Mesenchymal stem cell (in vitro differentiated cells and primary cell): ENCODE data around the gene CAMK1.

Source experiments
- DNase-seq: peaks from one replicate; pipeline ENCODE4 v3.0.0-alpha.2; 2013
- H2AFZ ChIP-seq: one replicate; pipeline ENCODE4 v1.6.1; 2013; ENCODE audit warnings: low read depth, mild to moderate bottlenecking, control low read depth, inconsistent platforms, low read length, moderate library complexity
- H2AK5ac ChIP-seq: 2 replicates; pipeline ENCODE4 v1.6.1; 2013; ENCODE audit warnings: low read length, moderate library complexity, mild to moderate bottlenecking, inconsistent platforms; ENCODE audit not compliant: severe bottlenecking
- H2BK120ac ChIP-seq: one replicate; pipeline ENCODE4 v1.6.1; 2013; ENCODE audit warnings: low read depth, mild to moderate bottlenecking, inconsistent platforms, low read length, moderate library complexity
- H2BK12ac ChIP-seq, 2 experiments: one replicate each; pipeline ENCODE4 v1.6.1; 2013; ENCODE audit warnings: inconsistent platforms in 2 of 2, low read length in 2 of 2, mild to moderate bottlenecking in 2 of 2, moderate library complexity in 2 of 2, control low read depth in 1 of 2
- H2BK15ac ChIP-seq: one replicate; pipeline ENCODE4 v1.6.1; 2013; ENCODE audit warnings: mild to moderate bottlenecking, low read depth, inconsistent platforms; ENCODE audit not compliant: poor library complexity, severe bottlenecking
- H2BK5ac ChIP-seq: 2 replicates; pipeline ENCODE4 v1.6.1; 2013; ENCODE audit warnings: low read depth, mild to moderate bottlenecking, low read length, control low read depth, inconsistent platforms; ENCODE audit not compliant: poor library complexity, severe bottlenecking
- H3K14ac ChIP-seq, 2 experiments: one replicate each; pipeline ENCODE4 v1.6.1; 2013; ENCODE audit warnings: inconsistent platforms in 2 of 2, low read length in 2 of 2, control low read depth in 1 of 2, mild to moderate bottlenecking in 1 of 2, moderate library complexity in 1 of 2
- H3K18ac ChIP-seq, 2 experiments: one replicate each; pipeline ENCODE4 v1.6.1; 2013; ENCODE audit warnings: inconsistent platforms in 2 of 2, low read length in 2 of 2, control low read depth in 1 of 2, low read depth in 1 of 2, mild to moderate bottlenecking in 1 of 2
- H3K23ac ChIP-seq, 2 experiments: one replicate each; pipeline ENCODE4 v1.6.1; 2013; ENCODE audit warnings: inconsistent platforms in 2 of 2, low read length in 2 of 2, mild to moderate bottlenecking in 2 of 2, moderate library complexity in 2 of 2, control low read depth in 1 of 2
- H3K27ac ChIP-seq: 2 replicates; pipeline ENCODE4 v1.5.1; 2013; ENCODE audit warnings: mild to moderate bottlenecking, moderate library complexity, low read length, control low read depth, inconsistent platforms; ENCODE audit not compliant: poor library complexity, severe bottlenecking
- H3K27me3 ChIP-seq, 2 experiments: 2 replicates each; pipeline versions ENCODE4 v1.6.1 to v1.7.0; 2013; ENCODE audit warnings: low read length in 2 of 2, mild to moderate bottlenecking in 2 of 2, moderate library complexity in 2 of 2, control low read depth in 1 of 2, inconsistent platforms in 1 of 2; ENCODE audit not compliant: control insufficient read depth in 1 of 2, insufficient read depth in 1 of 2
- H3K36me3 ChIP-seq, 2 experiments: 2 replicates each; pipeline versions ENCODE4 v1.6.1 to v1.7.0; 2013; ENCODE audit warnings: low read length in 2 of 2, control low read depth in 1 of 2, inconsistent platforms in 1 of 2, low read depth in 1 of 2, mild to moderate bottlenecking in 1 of 2; ENCODE audit not compliant: insufficient read depth in 2 of 2, control insufficient read depth in 1 of 2
- H3K4ac ChIP-seq, 2 experiments: one replicate each; pipeline ENCODE4 v1.6.1; 2013; ENCODE audit warnings: inconsistent platforms in 2 of 2, low read length in 2 of 2, mild to moderate bottlenecking in 2 of 2, moderate library complexity in 2 of 2, control low read depth in 1 of 2, low read depth in 1 of 2
- H3K4me1 ChIP-seq: 2 replicates; pipeline ENCODE4 v1.6.1; 2013; ENCODE audit warnings: low read depth, low read length, control low read depth; ENCODE audit not compliant: control insufficient read depth, insufficient read depth
- H3K4me2 ChIP-seq: 2 replicates; pipeline ENCODE4 v1.6.1; 2013; ENCODE audit warnings: low read length, mild to moderate bottlenecking, inconsistent platforms; ENCODE audit not compliant: poor library complexity, severe bottlenecking
- H3K4me3 ChIP-seq, 2 experiments: 2 replicates each; pipeline versions ENCODE4 v1.5.1 to v1.7.0; 2013; ENCODE audit warnings: low read length in 2 of 2, mild to moderate bottlenecking in 2 of 2, control low read depth in 1 of 2, low read depth in 1 of 2; ENCODE audit not compliant: insufficient read depth in 1 of 2
- H3K79me1 ChIP-seq: replicated peaks from 2 replicates; pipeline ENCODE4 v1.6.1; 2013; ENCODE audit warnings: mild to moderate bottlenecking, control low read depth, low read length, inconsistent platforms; ENCODE audit not compliant: poor library complexity, severe bottlenecking
- H3K9ac ChIP-seq: 2 replicates; pipeline ENCODE4 v1.7.0; 2013; ENCODE audit warnings: mild to moderate bottlenecking, low read length, moderate library complexity
- H3K9me3 ChIP-seq: 2 replicates; pipeline ENCODE4 v1.7.0; 2013; ENCODE audit warnings: mild to moderate bottlenecking, low read length; ENCODE audit not compliant: control insufficient read depth
- H4K8ac ChIP-seq: one replicate; pipeline ENCODE4 v1.6.1; 2013; ENCODE audit warnings: inconsistent platforms, mild to moderate bottlenecking, low read length, moderate library complexity
- H4K91ac ChIP-seq: one replicate; pipeline ENCODE4 v1.6.1; 2013; ENCODE audit warnings: mild to moderate bottlenecking, low read length, inconsistent platforms
- WGBS: methylation state at CpG from one replicate; pipeline ENCODE4 v1.1.7; 2013; ENCODE audit warnings: mixed read lengths; 5-methylcytosine and 5-hydroxymethylcytosine counted together

The CAMK1 gene

GRCh38 chr3:9765865-9766264 is 3.9 kb downstream of the CAMK1 start:
- peaks cover 19% of the 10 kb centered on the region for H3K79me1 ChIP-seq
- H2BK5ac ChIP-seq: no peak overlapping the region
- 89% methylated on average over 4 of the region's 4 CpGs for WGBS
- no peak overlapping the region for H2AFZ ChIP-seq
- no peak overlapping the region for H3K9ac ChIP-seq
- no peak overlapping the region for H2BK120ac ChIP-seq
- H2BK15ac ChIP-seq: no peak overlapping the region
- no peak overlapping the region for H3K27ac ChIP-seq
- no peak overlapping the region for H3K18ac ChIP-seq
- no peaks in the 10 kb centered on the region for H3K9me3 ChIP-seq
- no peak for DNase-seq
- H3K4ac ChIP-seq: no peak overlapping the region
- H2BK12ac ChIP-seq: no peak overlapping the region
- H3K4me1 ChIP-seq: peaks cover 12% of the 10 kb centered on the region
- H3K23ac ChIP-seq: no peak overlapping the region
- H3K27me3 ChIP-seq: no peaks in the 10 kb centered on the region
- H3K4me3 ChIP-seq: no peak overlapping the region
- no peak overlapping the region for H4K91ac ChIP-seq
- H3K4me2 ChIP-seq: no peak overlapping the region
- H4K8ac ChIP-seq: peak overlapping the region; percentile 10
- no peak overlapping the region for H3K14ac ChIP-seq
- H3K36me3 ChIP-seq: peaks cover 16 to 36% of the 10 kb centered on the region in 2 experiments
- H2AK5ac ChIP-seq: no peak overlapping the region

- no peak overlapping the region for H2BK15ac ChIP-seq
- H4K8ac ChIP-seq: no peak overlapping the region
- no peak overlapping the region for H3K4me3 ChIP-seq
- no peak overlapping the region for H3K27ac ChIP-seq
- peaks cover 2% of the 10 kb centered on the region for H3K4me1 ChIP-seq
- H3K4ac ChIP-seq: no peak overlapping the region
- no peak overlapping the region for H2AFZ ChIP-seq
- no peak overlapping the region for H3K18ac ChIP-seq
- no peak overlapping the region for H2BK120ac ChIP-seq
- no peak overlapping the region for H2BK12ac ChIP-seq
- no peak overlapping the region for H3K4me2 ChIP-seq
- H3K9me3 ChIP-seq: no peaks in the 10 kb centered on the region
- H3K79me1 ChIP-seq: peaks cover 6% of the 10 kb centered on the region
- WGBS: 89% methylated on average over 8 of the region's 8 CpGs
- no peak overlapping the region for H3K9ac ChIP-seq
- no peak for DNase-seq
- no peak overlapping the region for H2AK5ac ChIP-seq
- no peaks in the 10 kb centered on the region for H3K27me3 ChIP-seq
- H3K36me3 ChIP-seq: peaks cover 36 to 62% of the 10 kb centered on the region in 2 experiments
- no peak overlapping the region for H3K14ac ChIP-seq
- no peak overlapping the region for H4K91ac ChIP-seq
- H3K23ac ChIP-seq: no peak overlapping the region
- no peak overlapping the region for H2BK5ac ChIP-seq
Observed at GRCh38 chr3:9762871-9763270, 6.9 kb downstream of the CAMK1 start.

GRCh38 chr3:9761919-9762318 is 7.8 kb downstream of the CAMK1 start:
- WGBS: 96% methylated on average over 5 of the region's 5 CpGs
- Histone ChIP-seq H2AK5ac (no peak overlapping the region), H4K8ac (no peak overlapping the region), H3K23ac (no peak overlapping the region), H2BK5ac (no peak overlapping the region), H3K9me3 (no peaks in the 10 kb centered on the region), H3K4me2 (no peak overlapping the region), H3K4me3 (no peak overlapping the region), H2AFZ (no peak overlapping the region), H3K27ac (no peak overlapping the region), H2BK120ac (no peak overlapping the region), H4K91ac (no peak overlapping the region), H3K18ac (no peak overlapping the region), H3K79me1 (peaks cover 3% of the 10 kb centered on the region), H3K14ac (no peak overlapping the region), H3K4me1 (peaks cover 2% of the 10 kb centered on the region), H3K9ac (no peak overlapping the region), H3K36me3 (peaks cover 44 to 71% of the 10 kb centered on the region in 2 experiments), H3K27me3 (no peaks in the 10 kb centered on the region), H3K4ac (no peak overlapping the region), H2BK15ac (no peak overlapping the region), H2BK12ac (no peak overlapping the region)
- no peak for DNase-seq

- no peak overlapping the region for H2BK120ac ChIP-seq
- H2BK15ac ChIP-seq: no peak overlapping the region
- no peak overlapping the region for H3K14ac ChIP-seq
- H2BK12ac ChIP-seq: no peak overlapping the region
- H2AFZ ChIP-seq: no peak overlapping the region
- peaks cover 3% of the 10 kb centered on the region for H3K4me1 ChIP-seq
- DNase-seq: no peak
- H3K23ac ChIP-seq: no peak overlapping the region
- H3K4me2 ChIP-seq: no peak overlapping the region
- H3K27ac ChIP-seq: no peak overlapping the region
- H3K36me3 ChIP-seq: peaks cover 52 to 75% of the 10 kb centered on the region in 2 experiments
- peaks cover 8% of the 10 kb centered on the region for H3K79me1 ChIP-seq
- no peak overlapping the region for H3K4ac ChIP-seq
- H3K4me3 ChIP-seq: no peak overlapping the region
- no peaks in the 10 kb centered on the region for H3K9me3 ChIP-seq
- no peak overlapping the region for H4K8ac ChIP-seq
- no peak overlapping the region for H2BK5ac ChIP-seq
- WGBS: 96% methylated on average over 9 of the region's 10 CpGs
- no peak overlapping the region for H3K9ac ChIP-seq
- H3K18ac ChIP-seq: no peak overlapping the region
- H3K27me3 ChIP-seq: no peaks in the 10 kb centered on the region
- no peak overlapping the region for H2AK5ac ChIP-seq
- no peak overlapping the region for H4K91ac ChIP-seq
Observed at GRCh38 chr3:9760779-9761505, 8.8 kb downstream of the CAMK1 start.
